A673 (cell line): Measurements from ENCODE around the gene DCTN5. TPM values are rescaled to one million over a fixed set of nuclear protein-coding genes. Genes with fewer than 3 reads are reported as not detected.

ENCODE experiments used
- BruUV-seq: library from RNA; stranded (reverse); fragments of 400-500 nt; replicated peaks from 2 replicates; lab custom pipeline; 2021; lab: Mats Ljungman, UMichigan
- CTCF ChIA-PET: fragments of 300-600 bp; sonication (Branson Sonifier 250); formaldehyde crosslinking; loops from one replicate; lab custom pipeline; 2022; ENCODE audit warnings: antibody characterized with exemption; lab: Charles Lee
- POLR2A ChIA-PET: fragments of 300-600 bp; sonication (Branson Sonifier 250); formaldehyde crosslinking; loops from one replicate; lab custom pipeline; 2022; ENCODE audit warnings: antibody characterized with exemption; ENCODE audit not compliant: low non-redundant PET; lab: Charles Lee
- DNase-seq: peaks from one replicate; pipeline ENCODE4 v3.0.0-alpha.2; 2015; ENCODE audit warnings: low spot score
- H3K27ac ChIP-seq: fragments of 200-600 bp; sonication (generic); 2 replicates; pipeline ENCODE4 v1.5.1; 2016; ENCODE audit warnings: mixed run types, low read depth, mild to moderate bottlenecking, mixed read lengths, antibody characterized with exemption, low read length; ENCODE audit not compliant: poor library complexity, severe bottlenecking
- H3K27me3 ChIP-seq: fragments of 200-600 bp; sonication (generic); replicated peaks from 2 replicates; pipeline ENCODE4 v1.6.1; 2017; ENCODE audit warnings: mixed run types, low read depth, mild to moderate bottlenecking, mixed read lengths, antibody characterized with exemption, low read length; ENCODE audit not compliant: insufficient read depth, poor library complexity
- H3K36me3 ChIP-seq: fragments of 200-600 bp; sonication (generic); 2 replicates; pipeline ENCODE4 v1.6.1; 2016; ENCODE audit warnings: mixed run types, mild to moderate bottlenecking, mixed read lengths, antibody characterized with exemption, low read length; ENCODE audit not compliant: insufficient read depth, poor library complexity, severe bottlenecking
- H3K4me1 ChIP-seq: fragments of 200-600 bp; sonication (generic); 2 replicates; pipeline ENCODE4 v1.6.1; 2017; ENCODE audit warnings: mixed run types, mild to moderate bottlenecking, mixed read lengths, antibody characterized with exemption, low read length; ENCODE audit not compliant: insufficient read depth, poor library complexity, severe bottlenecking
- H3K4me3 ChIP-seq: fragments of 200-600 bp; sonication (generic); 2 replicates; pipeline ENCODE4 v1.5.1; 2016; ENCODE audit warnings: low read depth, mixed run types, mild to moderate bottlenecking, mixed read lengths, low read length; ENCODE audit not compliant: poor library complexity, severe bottlenecking
- H3K9me3 ChIP-seq: fragments of 200-600 bp; sonication (generic); 2 replicates; pipeline ENCODE4 v1.6.1; 2016; ENCODE audit warnings: mixed run types, low read depth, mild to moderate bottlenecking, mixed read lengths, antibody characterized with exemption, low read length; ENCODE audit not compliant: poor library complexity, severe bottlenecking
- EZH2 ChIP-seq: fragments of 200-600 bp; sonication (generic); IDR thresholded peaks from 2 replicates; pipeline ENCODE4 v1.6.1; 2017; ENCODE audit warnings: borderline replicate concordance, low read depth, mild to moderate bottlenecking, mixed read lengths, antibody characterized with exemption, low read length; ENCODE audit not compliant: poor library complexity, severe bottlenecking
- intact Hi-C: fragments of 100-400 bp; cut with micrococcal nuclease; formaldehyde crosslinking; loops from one replicate; pipeline ENCODE4 v1.10.0; 2022; ENCODE audit not compliant: unreplicated experiment
- total RNA-seq: library from RNA; stranded (reverse); gene quantifications from 2 replicates; pipeline ENCODE4 v1.2.3, GENCODE V29; 2021
- TF ChIP-seq, protein P1 (sequence below): fragments of 300-800, 200-600 bp; sonication (generic); conservative IDR thresholded peaks from 2 replicates; pipeline ENCODE4 v1.5.1; 2017; ENCODE audit warnings: low read depth, mild to moderate bottlenecking, antibody characterized with exemption, low read length, moderate library complexity, mixed read lengths

The DCTN5 gene
- total RNA-seq, 1 experiment from 2014 or later: 95.1 TPM

DNA sequence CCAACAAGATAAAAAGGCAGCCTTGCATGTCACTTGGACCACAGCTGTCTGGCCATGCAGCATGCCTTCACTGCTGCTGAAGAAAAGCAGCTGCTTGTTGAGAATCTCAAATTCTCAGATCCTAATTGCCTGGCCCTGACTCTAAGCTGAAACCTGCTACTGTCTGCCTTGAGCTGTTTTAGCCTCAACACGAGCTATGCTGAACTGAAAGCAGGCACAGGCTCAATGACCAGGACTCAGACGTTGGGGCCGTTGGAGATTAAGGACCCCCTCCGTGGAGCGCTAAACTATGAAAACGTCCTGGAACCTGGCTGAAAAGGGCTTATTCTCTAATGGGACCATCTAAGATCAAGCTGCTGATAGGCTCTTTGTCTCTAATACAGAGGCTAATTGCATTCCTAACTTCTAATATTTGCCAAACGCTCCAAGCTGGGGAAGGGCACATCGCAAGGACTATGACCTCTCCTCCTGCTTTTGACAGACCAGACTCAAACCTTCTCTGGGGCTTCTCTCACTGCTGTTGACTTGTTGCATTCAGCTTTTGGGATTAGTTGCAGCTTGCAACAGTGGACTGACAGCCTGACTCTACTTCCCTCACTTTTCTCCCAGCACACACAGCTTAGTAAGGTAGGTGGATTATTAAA lies 32.8 kb downstream of the DCTN5 start:
- Histone ChIP-seq H3K4me3 (no peak overlapping the region), H3K27me3 (no peaks in the 10 kb centered on the region), H3K9me3 (no peaks in the 10 kb centered on the region), H3K36me3 (peaks cover 14% of the 10 kb centered on the region), H3K27ac (no peak overlapping the region), H3K4me1 (peaks cover 4% of the 10 kb centered on the region)
- no peak for TF ChIP-seq EZH2
- TF ChIP-seq, protein P1, sequence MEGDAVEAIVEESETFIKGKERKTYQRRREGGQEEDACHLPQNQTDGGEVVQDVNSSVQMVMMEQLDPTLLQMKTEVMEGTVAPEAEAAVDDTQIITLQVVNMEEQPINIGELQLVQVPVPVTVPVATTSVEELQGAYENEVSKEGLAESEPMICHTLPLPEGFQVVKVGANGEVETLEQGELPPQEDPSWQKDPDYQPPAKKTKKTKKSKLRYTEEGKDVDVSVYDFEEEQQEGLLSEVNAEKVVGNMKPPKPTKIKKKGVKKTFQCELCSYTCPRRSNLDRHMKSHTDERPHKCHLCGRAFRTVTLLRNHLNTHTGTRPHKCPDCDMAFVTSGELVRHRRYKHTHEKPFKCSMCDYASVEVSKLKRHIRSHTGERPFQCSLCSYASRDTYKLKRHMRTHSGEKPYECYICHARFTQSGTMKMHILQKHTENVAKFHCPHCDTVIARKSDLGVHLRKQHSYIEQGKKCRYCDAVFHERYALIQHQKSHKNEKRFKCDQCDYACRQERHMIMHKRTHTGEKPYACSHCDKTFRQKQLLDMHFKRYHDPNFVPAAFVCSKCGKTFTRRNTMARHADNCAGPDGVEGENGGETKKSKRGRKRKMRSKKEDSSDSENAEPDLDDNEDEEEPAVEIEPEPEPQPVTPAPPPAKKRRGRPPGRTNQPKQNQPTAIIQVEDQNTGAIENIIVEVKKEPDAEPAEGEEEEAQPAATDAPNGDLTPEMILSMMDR: no peak
- no TSS peak for BruUV-seq
- ChIA-PET POLR2A (no interaction called here), CTCF (interaction anchor here (0.6 kb wide), 1 partner anchor 92 kb away, joined by 5 read pairs; no protein-coding TSS in a partner anchor)
- intact Hi-C loops: no loop called here
- DNase-seq: no peak

GRCh38 chr16:23676924-23677480 lies 35.7 kb downstream of the DCTN5 start:
- POLR2A ChIA-PET: interaction anchor here (0.5 to 0.8 kb wide), 2 partner anchors 321 to 949 kb away, joined by 5 to 10 read pairs; no protein-coding TSS in a partner anchor
- no TSS peak for BruUV-seq
- CTCF ChIA-PET: no interaction called here

DNA sequence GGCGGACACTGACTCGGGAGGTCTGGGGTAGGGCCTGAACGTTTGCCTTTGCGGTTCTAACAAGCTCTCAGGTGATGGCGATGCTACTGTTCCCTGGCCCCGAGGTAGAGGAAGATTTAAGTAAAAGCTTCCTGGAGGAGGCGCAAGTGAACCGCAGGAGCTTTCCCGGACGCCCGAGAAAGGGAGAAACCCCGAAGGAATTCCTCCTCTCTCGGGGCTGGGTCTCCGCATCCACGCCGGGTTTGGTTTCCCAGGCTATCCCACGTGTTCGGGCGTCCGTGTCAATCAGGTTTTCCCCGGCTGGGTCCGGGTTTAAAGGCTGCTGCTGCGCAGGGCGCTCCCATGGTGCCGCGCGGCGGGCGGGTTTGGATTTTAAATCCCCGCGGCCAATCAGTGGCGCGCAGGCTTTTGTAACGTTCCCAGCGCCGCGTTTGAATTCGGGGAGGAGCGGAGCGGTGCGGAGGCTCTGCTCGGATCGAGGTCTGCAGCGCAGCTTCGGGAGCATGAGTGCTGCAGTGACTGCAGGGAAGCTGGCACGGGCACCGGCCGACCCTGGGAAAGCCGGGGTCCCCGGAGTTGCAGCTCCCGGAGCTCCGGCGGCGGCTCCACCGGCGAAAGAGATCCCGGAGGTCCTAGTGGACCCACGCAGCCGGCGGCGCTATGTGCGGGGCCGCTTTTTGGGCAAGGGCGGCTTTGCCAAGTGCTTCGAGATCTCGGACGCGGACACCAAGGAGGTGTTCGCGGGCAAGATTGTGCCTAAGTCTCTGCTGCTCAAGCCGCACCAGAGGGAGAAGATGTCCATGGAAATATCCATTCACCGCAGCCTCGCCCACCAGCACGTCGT lies 37.4 kb downstream of the DCTN5 start, which contains the start of gene PLK1:
PLK1 (plus strand) TSS at position 460 of the 844 bp plus-strand sequence; CDS start at position 504, 44 bp downstream.
- no peaks in the 10 kb centered on the region for H3K27me3 ChIP-seq
- ChIA-PET POLR2A (interaction anchor here (0.6 to 1.4 kb wide), 2 partner anchors 12 to 109 kb away, joined by 4 to 6 read pairs; no protein-coding TSS in a partner anchor), CTCF (interaction anchor here (0.6 kb wide), 1 partner anchor 22 kb away, joined by 12 read pairs; no protein-coding TSS in a partner anchor)
- H3K27ac ChIP-seq: peak within 1 kb of the TSS; percentile 89
- H3K4me3 ChIP-seq: peak within 1 kb of the TSS; percentile 88
- no peaks in the 10 kb centered on the region for H3K9me3 ChIP-seq
- intact Hi-C loops: loop anchor here (2.0 kb wide), 1 partner anchor 38 kb away; the partner anchor contains the start of genes DCTN5 and PALB2
- H3K4me1 ChIP-seq: peaks cover 27% of the 10 kb centered on the region
- BruUV-seq: TSS peak; percentile 43
- DNase-seq: peak; percentile 97
- TF ChIP-seq, protein P1: peak; percentile 55
- no peak for TF ChIP-seq EZH2
- H3K36me3 ChIP-seq: peaks cover 38% of the 10 kb centered on the region

More at GRCh38 chr16:23676924-23677480, 35.7 kb downstream of the DCTN5 start:
- peaks cover 19% of the 10 kb centered on the region for H3K4me1 ChIP-seq
- TF ChIP-seq EZH2: no peak
- TF ChIP-seq, protein P1: no peak
- peaks cover 21% of the 10 kb centered on the region for H3K36me3 ChIP-seq
- H3K27ac ChIP-seq: peak overlapping the region; percentile 11
- no peak overlapping the region for H3K4me3 ChIP-seq
- no peak for DNase-seq
- H3K27me3 ChIP-seq: no peaks in the 10 kb centered on the region
- no peaks in the 10 kb centered on the region for H3K9me3 ChIP-seq
- intact Hi-C loops: no loop called here
